ENCODE data around the gene DIO3.
A peak's percentile ranks its signal among the peaks of the same experiment; 100 is the strongest.

Gene DIO3

GRCh38 chr14:101561145-101561896 lies at the start of gene DIO3:
Gene DIO3 (plus strand): TSS chr14:101561495.
- H3K9me3 ChIP-seq (ENCODE audit: insufficient read depth, low read length) = peaks cover 12% of the 10 kb centered on the region; the same call in 1 of the 2 replicates
- H3K4me3 ChIP-seq (ENCODE audit: insufficient read length, low read depth) = peak within 1 kb of the TSS; percentile 45
- H3K36me3 ChIP-seq (ENCODE audit: insufficient read depth, insufficient read length, low read length) = no peaks in the 10 kb centered on the region
- peak; percentile 68 for DNase-seq (ENCODE audit: low read depth, low spot score)
- TF ChIP-seq ZNF274 (IDR thresholded peaks at IDR 0.05; ENCODE audit: low read depth, low read length) = no peak
- TF ChIP-seq SUZ12 (IDR thresholded peaks at IDR 0.05; ENCODE audit: extremely low read depth, insufficient read depth, insufficient read length) = no peak
- no peak for TF ChIP-seq YY1 (IDR thresholded peaks at IDR 0.05; ENCODE audit: insufficient read depth, insufficient read length)
- H3K9ac ChIP-seq (ENCODE audit: insufficient read length, low read depth) = no peak within 1 kb of the TSS
- peaks cover 2% of the 10 kb centered on the region for H3K4me1 ChIP-seq (ENCODE audit: insufficient read depth, insufficient read length)
- H3K27me3 ChIP-seq (ENCODE audit: insufficient read depth, insufficient read length) = peaks cover 82% of the 10 kb centered on the region

- H3K9ac ChIP-seq (ENCODE audit: insufficient read length, low read depth) = no peak overlapping the region
- DNase-seq (ENCODE audit: low read depth, low spot score) = no peak
These were observed 49.5 kb upstream of the DIO3 start for GRCh38 chr14:101511620-101512375.

GRCh38 chr14:101512376-101512695 lies 49.0 kb upstream of the DIO3 start:
- no peak for DNase-seq (ENCODE audit: low read depth, low spot score)
- no peaks in the 10 kb centered on the region for H3K27me3 ChIP-seq (ENCODE audit: insufficient read depth, insufficient read length)
- no peak overlapping the region for H3K9ac ChIP-seq (ENCODE audit: insufficient read length, low read depth)
- H3K4me3 ChIP-seq (ENCODE audit: insufficient read length, low read depth) = no peak overlapping the region
- peaks cover 2% of the 10 kb centered on the region for H3K4me1 ChIP-seq (ENCODE audit: insufficient read depth, insufficient read length)
- peaks cover 15% of the 10 kb centered on the region; the same call in 1 of the 2 replicates for H3K9me3 ChIP-seq (ENCODE audit: insufficient read depth, low read length)
- TF ChIP-seq ZNF274 (IDR thresholded peaks at IDR 0.05; ENCODE audit: low read depth, low read length) (no peak), YY1 (IDR thresholded peaks at IDR 0.05; ENCODE audit: insufficient read depth, insufficient read length) (no peak), SUZ12 (IDR thresholded peaks at IDR 0.05; ENCODE audit: extremely low read depth, insufficient read depth, insufficient read length) (no peak)
- no peaks in the 10 kb centered on the region for H3K36me3 ChIP-seq (ENCODE audit: insufficient read depth, insufficient read length, low read length)

More at GRCh38 chr14:101511620-101512375, 49.5 kb upstream of the DIO3 start:
- peaks cover 15% of the 10 kb centered on the region; the same call in 1 of the 2 replicates for H3K9me3 ChIP-seq (ENCODE audit: insufficient read depth, low read length)
- peaks cover 2% of the 10 kb centered on the region for H3K4me1 ChIP-seq (ENCODE audit: insufficient read depth, insufficient read length)
- no peaks in the 10 kb centered on the region for H3K36me3 ChIP-seq (ENCODE audit: insufficient read depth, insufficient read length, low read length)
- no peak for TF ChIP-seq ZNF274 (IDR thresholded peaks at IDR 0.05; ENCODE audit: low read depth, low read length)
- TF ChIP-seq YY1 (IDR thresholded peaks at IDR 0.05; ENCODE audit: insufficient read depth, insufficient read length) = no peak
- TF ChIP-seq SUZ12 (IDR thresholded peaks at IDR 0.05; ENCODE audit: extremely low read depth, insufficient read depth, insufficient read length) = no peak
- H3K27me3 ChIP-seq (ENCODE audit: insufficient read depth, insufficient read length) = no peaks in the 10 kb centered on the region
- H3K4me3 ChIP-seq (ENCODE audit: insufficient read length, low read depth) = no peak overlapping the region

- Histone ChIP-seq H3K4me1 (ENCODE audit: insufficient read depth, insufficient read length) (peaks cover 2% of the 10 kb centered on the region), H3K36me3 (ENCODE audit: insufficient read depth, insufficient read length, low read length) (no peaks in the 10 kb centered on the region), H3K9ac (ENCODE audit: insufficient read length, low read depth) (no peak overlapping the region), H3K9me3 (ENCODE audit: insufficient read depth, low read length) (peaks cover 15% of the 10 kb centered on the region; the same call in 1 of the 2 replicates), H3K4me3 (ENCODE audit: insufficient read length, low read depth) (no peak overlapping the region), H3K27me3 (ENCODE audit: insufficient read depth, insufficient read length) (no peaks in the 10 kb centered on the region)
- no peak for DNase-seq (ENCODE audit: low read depth, low spot score)
- TF ChIP-seq YY1 (IDR thresholded peaks at IDR 0.05; ENCODE audit: insufficient read depth, insufficient read length) = no peak
- TF ChIP-seq ZNF274 (IDR thresholded peaks at IDR 0.05; ENCODE audit: low read depth, low read length) = no peak
- no peak for TF ChIP-seq SUZ12 (IDR thresholded peaks at IDR 0.05; ENCODE audit: extremely low read depth, insufficient read depth, insufficient read length)
These were observed 47.2 kb upstream of the DIO3 start for GRCh38 chr14:101514136-101514535.

DNA sequence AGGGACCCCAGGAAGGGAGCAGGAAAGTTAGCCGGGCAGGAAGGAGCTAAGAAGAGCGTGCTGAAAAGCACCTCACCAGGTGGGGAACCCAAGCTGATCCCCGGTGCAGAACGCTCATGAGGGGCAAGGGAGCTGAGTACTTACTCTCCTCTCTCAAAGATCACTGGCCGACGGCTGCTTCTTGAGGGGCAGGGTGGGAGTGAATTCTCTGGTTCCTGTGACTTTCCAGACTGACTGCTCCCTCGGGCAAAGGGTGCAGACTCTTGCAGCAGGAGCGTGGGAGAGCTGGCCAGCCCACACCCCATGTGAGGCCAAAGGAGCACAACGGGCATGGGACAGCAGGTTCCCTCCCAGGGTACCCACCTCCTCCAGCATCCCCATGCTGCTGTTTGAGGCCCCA lies 44.9 kb upstream of the DIO3 start:
- no peak for DNase-seq (ENCODE audit: low read depth, low spot score)
- TF ChIP-seq SUZ12 (IDR thresholded peaks at IDR 0.05; ENCODE audit: extremely low read depth, insufficient read depth, insufficient read length) (no peak), ZNF274 (IDR thresholded peaks at IDR 0.05; ENCODE audit: low read depth, low read length) (no peak), YY1 (IDR thresholded peaks at IDR 0.05; ENCODE audit: insufficient read depth, insufficient read length) (no peak)
- H3K36me3 ChIP-seq (ENCODE audit: insufficient read depth, insufficient read length, low read length) = no peaks in the 10 kb centered on the region
- H3K4me1 ChIP-seq (ENCODE audit: insufficient read depth, insufficient read length) = peaks cover 2% of the 10 kb centered on the region
- H3K9me3 ChIP-seq (ENCODE audit: insufficient read depth, low read length) = peaks cover 15% of the 10 kb centered on the region; the same call in 1 of the 2 replicates
- H3K9ac ChIP-seq (ENCODE audit: insufficient read length, low read depth) = no peak overlapping the region
- no peak overlapping the region for H3K4me3 ChIP-seq (ENCODE audit: insufficient read length, low read depth)
- H3K27me3 ChIP-seq (ENCODE audit: insufficient read depth, insufficient read length) = no peaks in the 10 kb centered on the region

DNA sequence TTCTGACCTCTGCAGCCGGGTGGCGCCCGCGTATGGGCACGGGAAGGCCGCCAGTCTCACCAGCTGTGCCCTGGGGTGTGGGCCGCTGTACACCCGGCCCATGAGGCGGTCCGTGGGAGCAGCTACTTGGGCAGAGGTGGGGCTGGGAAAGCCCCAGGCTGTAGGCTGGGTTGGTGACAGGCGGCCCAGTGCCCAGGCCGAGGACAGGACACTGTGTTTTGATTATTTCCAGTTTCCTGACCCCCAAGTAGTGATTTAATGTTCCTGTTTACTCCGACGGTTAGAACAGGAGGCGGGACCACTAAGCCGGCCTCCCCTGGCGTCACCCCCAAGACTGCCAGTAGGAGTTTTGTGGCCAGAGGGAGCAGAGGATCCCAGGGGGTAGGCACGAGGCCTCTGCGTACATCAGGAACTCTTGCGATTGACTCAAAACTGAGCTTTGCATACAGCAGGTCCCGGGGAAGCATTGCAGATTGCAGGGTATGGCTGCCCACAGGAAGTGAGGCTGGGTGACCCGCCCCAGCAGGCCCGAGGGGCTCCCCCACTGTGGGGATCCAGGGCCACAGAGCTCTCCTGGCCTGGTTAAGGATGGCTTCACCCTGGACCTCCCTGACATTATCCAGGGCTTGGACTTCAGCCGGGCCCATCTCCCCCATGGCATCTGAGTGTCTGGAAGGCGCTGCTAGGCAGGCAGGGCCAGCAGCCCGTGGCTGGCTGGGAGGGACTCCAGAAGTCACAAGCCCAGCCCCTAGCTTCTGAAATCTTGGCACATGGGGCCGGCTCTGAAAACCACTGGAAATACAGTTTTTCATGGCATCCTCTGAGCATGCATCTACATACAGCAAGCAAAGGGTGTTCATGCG lies 42.5 kb upstream of the DIO3 start:
- Histone ChIP-seq H3K36me3 (ENCODE audit: insufficient read depth, insufficient read length, low read length) (no peaks in the 10 kb centered on the region), H3K9me3 (ENCODE audit: insufficient read depth, low read length) (peaks cover 15% of the 10 kb centered on the region; the same call in 1 of the 2 replicates), H3K27me3 (ENCODE audit: insufficient read depth, insufficient read length) (no peaks in the 10 kb centered on the region), H3K9ac (ENCODE audit: insufficient read length, low read depth) (no peak overlapping the region), H3K4me1 (ENCODE audit: insufficient read depth, insufficient read length) (peaks cover 4% of the 10 kb centered on the region), H3K4me3 (ENCODE audit: insufficient read length, low read depth) (no peak overlapping the region)
- DNase-seq (ENCODE audit: low read depth, low spot score) = no peak
- TF ChIP-seq ZNF274 (IDR thresholded peaks at IDR 0.05; ENCODE audit: low read depth, low read length) (no peak), YY1 (IDR thresholded peaks at IDR 0.05; ENCODE audit: insufficient read depth, insufficient read length) (no peak)
